H1 (cell line): ENCODE data around the gene TMBIM1. TPM values are rescaled to one million over a fixed set of nuclear protein-coding genes. Genes with fewer than 3 reads are reported as not detected.

Source experiments
- ATF3 ChIP-seq: IDR thresholded peaks from 2 replicates; pipeline ENCODE4 v1.6.1; 2011; ENCODE audit warnings: low read depth, mild to moderate bottlenecking, low read length; ENCODE audit not compliant: insufficient read depth
- RAD21 ChIP-seq, 2 experiments: IDR thresholded peaks in 1 of 2; conservative IDR thresholded peaks in 1 of 2; 2 replicates each; pipeline ENCODE4 v1.6.1; 2011; ENCODE audit warnings: low read depth in 2 of 2, low read length in 2 of 2, improper control_type of control experiment in 1 of 2, inconsistent platforms in 1 of 2, mild to moderate bottlenecking in 1 of 2, moderate library complexity in 1 of 2
- SIN3A ChIP-seq, 2 experiments: IDR thresholded peaks in 1 of 2; conservative IDR thresholded peaks in 1 of 2; 2 replicates each; pipeline ENCODE4 v1.6.1; 2011 to 2012; ENCODE audit warnings: low read length in 2 of 2, improper control_type of control experiment in 1 of 2, low read depth in 1 of 2, mild to moderate bottlenecking in 1 of 2
- polyA plus RNA-seq, 7 experiments: library from polyadenylated mRNA; depleted of rRNA in 3 of 7; stranded (reverse) in 5 of 7; unstranded in 2 of 7; fragments of >200 nt in 5 of 7; fragments of 200-250 nt in 2 of 7; gene quantifications; 1 replicate in 5 of 7; 2 replicates in 1 of 7; 4 replicates in 1 of 7; pipeline versions ENCODE4 v1.2.1 to v1.2.3, GENCODE V29; 2011 to 2013; ENCODE audit warnings: missing spikeins in 2 of 7, mixed read lengths in 2 of 7
- total RNA-seq: library from RNA; stranded (reverse); fragmentation: NEBNext Ultra II Directional; extraction: Animal tissue kit (Norgen Biotek cat#: 25700); gene quantifications from 2 replicates; pipeline ENCODE4 v1.2.1, GENCODE V29; 2021

The TMBIM1 gene
- total and polyA plus RNA-seq, 2 of the 8 experiments (the other 6 are each of a cell fraction or from before 2014, with no cell fraction given): 22.1 to 36.8 TPM

- TF ChIP-seq ATF3: no peak
- no peak for TF ChIP-seq SIN3A (conservative IDR thresholded peaks at IDR 0.05 in 1 of 2, IDR thresholded peaks at IDR 0.05 in 1 of 2; ENCODE audit: low read depth in 1 of 2, low read length in 2 of 2)
- TF ChIP-seq RAD21 (IDR thresholded peaks at IDR 0.05 in 1 of 2, conservative IDR thresholded peaks at IDR 0.05 in 1 of 2; ENCODE audit: low read depth in 2 of 2, low read length in 2 of 2): no peak
Observed at GRCh38 chr2:218238887-218239286, 53.4 kb downstream of the TMBIM1 start (continued).
